HepG2 (cell line): ENCODE measurements around the gene AFTPH. TPM values are rescaled to one million over a fixed set of nuclear protein-coding genes. Genes with fewer than 3 reads are reported as not detected.

Source experiments
- AGO1 ChIP-seq: fragments of 200-400 bp; formaldehyde crosslinking; IDR thresholded peaks from 2 replicates; pipeline ENCODE4 v1.6.1; 2017; ENCODE audit warnings: mild to moderate bottlenecking, low read depth, low read length, moderate library complexity; ENCODE audit not compliant: poor library complexity, severe bottlenecking
- DDIT3 ChIP-seq: sonication (generic); formaldehyde crosslinking; IDR thresholded peaks from 2 replicates; pipeline ENCODE4 v1.4.0; 2020; ENCODE audit warnings: mild to moderate bottlenecking, missing genetic modification reagents
- DZIP1 ChIP-seq: sonication (generic); formaldehyde crosslinking; IDR thresholded peaks from 2 replicates; pipeline ENCODE4 v1.5.0; 2020; ENCODE audit warnings: mild to moderate bottlenecking, missing genetic modification reagents
- HMGA1 ChIP-seq: sonication (generic); formaldehyde crosslinking; conservative IDR thresholded peaks from 2 replicates; pipeline ENCODE4 v1.4.0; 2020; ENCODE audit warnings: missing genetic modification reagents
- HOMEZ ChIP-seq: IDR thresholded peaks from 2 replicates; pipeline ENCODE4 v1.6.1; 2016; ENCODE audit warnings: low read depth
- KLF6 ChIP-seq: IDR thresholded peaks from 2 replicates; pipeline ENCODE4 v1.8.0; 2016; ENCODE audit warnings: missing biosample characterization, missing genetic modification reagents
- PPARG ChIP-seq: conservative IDR thresholded peaks from 2 replicates; pipeline ENCODE4 v1.6.1; 2016; ENCODE audit warnings: missing biosample characterization, missing genetic modification reagents
- SMAD3 ChIP-seq: sonication (generic); formaldehyde crosslinking; IDR thresholded peaks from 2 replicates; pipeline ENCODE4 v1.4.0; 2020; ENCODE audit warnings: missing genetic modification reagents
- THAP11 ChIP-seq: IDR thresholded peaks from 2 replicates; pipeline ENCODE4 v1.6.1; 2016; ENCODE audit warnings: missing biosample characterization, missing genetic modification reagents
- TOE1 ChIP-seq: sonication (generic); formaldehyde crosslinking; IDR thresholded peaks from 2 replicates; pipeline ENCODE4 v1.4.0; 2020; ENCODE audit warnings: mild to moderate bottlenecking, missing genetic modification reagents
- YEATS2 ChIP-seq: sonication (generic); formaldehyde crosslinking; IDR thresholded peaks from 2 replicates; pipeline ENCODE4 v1.4.0; 2020; ENCODE audit warnings: missing genetic modification reagents, borderline replicate concordance
- ZBTB39 ChIP-seq: sonication (generic); formaldehyde crosslinking; IDR thresholded peaks from 2 replicates; pipeline ENCODE4 v1.5.0; 2020; ENCODE audit warnings: missing genetic modification reagents
- ZNF143 ChIP-seq: sonication (generic); formaldehyde crosslinking; IDR thresholded peaks from 2 replicates; pipeline ENCODE4 v1.4.0; 2020; ENCODE audit warnings: missing genetic modification reagents
- ZNF44 ChIP-seq: sonication (generic); formaldehyde crosslinking; IDR thresholded peaks from 2 replicates; pipeline ENCODE4 v1.5.1; 2020; ENCODE audit warnings: mild to moderate bottlenecking, missing genetic modification reagents
- ZNF501 ChIP-seq: sonication (generic); formaldehyde crosslinking; IDR thresholded peaks from 2 replicates; pipeline ENCODE4 v1.5.1; 2020; ENCODE audit warnings: mild to moderate bottlenecking, moderate library complexity, missing genetic modification reagents
- ZNF629 ChIP-seq: sonication (generic); formaldehyde crosslinking; conservative IDR thresholded peaks from 2 replicates; pipeline ENCODE4 v1.5.0; 2020; ENCODE audit warnings: missing genetic modification reagents
- ZNF704 ChIP-seq: sonication (generic); formaldehyde crosslinking; IDR thresholded peaks from 2 replicates; pipeline ENCODE4 v1.8.1; 2023; ENCODE audit warnings: mild to moderate bottlenecking, inconsistent platforms, moderate library complexity, missing genetic modification reagents, borderline replicate concordance
- ZNF788 ChIP-seq: sonication (generic); formaldehyde crosslinking; IDR thresholded peaks from 2 replicates; pipeline ENCODE4 v1.5.0; 2020; ENCODE audit warnings: mild to moderate bottlenecking, missing genetic modification reagents, borderline replicate concordance
- ZNF850 ChIP-seq: sonication (generic); formaldehyde crosslinking; conservative IDR thresholded peaks from 2 replicates; pipeline ENCODE4 v1.9.0; 2021; ENCODE audit warnings: mild to moderate bottlenecking, missing genetic modification reagents
- polyA plus RNA-seq, 8 experiments: library from polyadenylated mRNA; depleted of rRNA in 3 of 8; stranded (reverse) in 7 of 8; unstranded in 1 of 8; fragments of >200 nt; fragmentation: Illumina TruSeq in 4 of 8; extraction: Trizol in 4 of 8; gene quantifications; 2 replicates each; pipeline versions ENCODE4 v1.2.1 to v1.2.3, GENCODE V29; 2011 to 2016; ENCODE audit warnings: low read depth in 4 of 8, missing spikeins in 1 of 8, mixed read lengths in 1 of 8; ENCODE audit not compliant: insufficient read depth in 1 of 8
- total RNA-seq, 5 experiments: library from RNA; depleted of rRNA; stranded (reverse); fragments of >200 nt; fragmentation: Illumina TruSeq; extraction: Trizol; gene quantifications; 2 replicates each; pipeline ENCODE4 v1.2.3, GENCODE V29; 2016; ENCODE audit warnings: low read depth in 1 of 5
- TF ChIP-seq, protein P1 (sequence below): IDR thresholded peaks from 2 replicates; pipeline ENCODE4 v1.6.1; 2016; ENCODE audit warnings: missing biosample characterization, missing genetic modification reagents, low read depth

The AFTPH gene
- total and polyA plus RNA-seq, 2 of the 13 experiments (the other 11 are each of a cell fraction or from before 2014, with no cell fraction given), result 27.5 to 36.8 TPM

GRCh38 chr2:64516651-64517510, 7.2 kb upstream of the AFTPH start (continued):
- TF ChIP-seq DDIT3 (CRISPR knock-in tag), result no peak
- 0 out of 2 replicates have a peak, but pooled peaks have one; percentile 59 for TF ChIP-seq KLF6
- no peak for TF ChIP-seq ZNF501 (CRISPR knock-in tag)
- TF ChIP-seq ZNF44 (CRISPR knock-in tag), result no peak
- no peak for TF ChIP-seq ZNF788 (CRISPR knock-in tag)
- TF ChIP-seq HOMEZ (CRISPR knock-in tag), result no peak
- no peak for TF ChIP-seq ZNF143 (CRISPR knock-in tag)
- no peak for TF ChIP-seq HMGA1 (CRISPR knock-in tag)
- TF ChIP-seq, protein P1, sequence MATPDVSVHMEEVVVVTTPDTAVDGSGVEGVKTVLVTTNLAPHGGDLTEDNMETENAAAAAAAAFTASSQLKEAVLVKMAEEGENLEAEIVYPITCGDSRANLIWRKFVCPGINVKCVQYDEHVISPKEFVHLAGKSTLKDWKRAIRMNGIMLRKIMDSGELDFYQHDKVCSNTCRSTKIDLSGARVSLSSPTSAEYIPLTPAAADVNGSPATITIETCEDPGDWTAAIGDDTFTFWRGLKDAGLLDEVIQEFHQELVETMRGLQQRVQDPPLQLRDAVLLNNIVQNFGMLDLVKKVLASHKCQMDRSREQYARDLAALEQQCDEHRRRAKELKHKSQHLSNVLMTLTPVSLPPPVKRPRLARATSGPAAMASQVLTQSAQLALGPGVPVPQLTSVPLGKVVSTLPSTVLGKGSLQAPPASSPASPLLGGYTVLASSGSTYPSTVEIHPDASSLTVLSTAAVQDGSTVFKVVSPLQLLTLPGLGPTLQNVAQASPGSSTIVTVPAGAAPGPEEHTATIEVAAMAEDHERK, result no peak
- no peak for TF ChIP-seq ZNF704 (CRISPR knock-in tag)
- no peak for TF ChIP-seq ZBTB39 (CRISPR knock-in tag)
- TF ChIP-seq AGO1, result no peak
- TF ChIP-seq ZNF629 (CRISPR knock-in tag), result no peak
- TF ChIP-seq DZIP1 (CRISPR knock-in tag), result no peak
- no peak for TF ChIP-seq TOE1 (CRISPR knock-in tag)
- peak; percentile 41; the same call in 1 of the 2 replicates for TF ChIP-seq THAP11
- TF ChIP-seq YEATS2 (CRISPR knock-in tag), result no peak
- no peak for TF ChIP-seq SMAD3
- no peak for TF ChIP-seq ZNF850
- TF ChIP-seq PPARG (CRISPR knock-in tag), result peak; percentile 77
